Activated gamma-delta T cell treated with Interleukin-2 at 50 U/mL for 16 hours (primary cell): Measurements from ENCODE around the gene RBM43.
"Not testable (repeated sequence)": the region's sequence is repeated elsewhere in the genome, so short reads cannot be mapped to it uniquely, and the experiment has no call there.

Experiments used
- DNase-seq: peaks from one replicate; pipeline ENCODE4 v3.0.0-alpha.2; 2020

The RBM43 gene

GRCh38 chr2:151267537-151267936 is 5.9 kb upstream of the RBM43 start:
- DNase-seq: no peak

DNA sequence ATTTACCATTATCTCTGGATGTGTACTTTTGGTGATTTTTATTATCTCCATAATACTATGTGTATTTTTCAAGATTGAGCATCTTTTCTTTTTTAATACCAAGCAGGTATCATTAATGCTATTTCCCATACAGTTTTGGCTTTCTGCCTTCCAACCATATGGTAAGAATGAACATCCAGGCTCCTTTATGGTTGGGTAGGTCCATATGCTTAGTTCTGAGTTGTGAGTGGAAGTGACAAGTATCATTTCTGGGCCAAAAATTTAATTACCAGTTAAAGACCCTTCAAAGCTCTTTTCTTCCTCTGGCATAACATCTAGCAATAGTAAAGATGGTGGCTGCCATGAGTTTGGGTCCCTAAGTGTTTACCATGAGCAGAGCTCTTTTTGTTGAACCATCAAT is 4.3 kb upstream of the RBM43 start:
- DNase-seq: no peak

- no peak for DNase-seq
These were observed 2.6 kb upstream of the RBM43 start for GRCh38 chr2:151264157-151264825.

DNA sequence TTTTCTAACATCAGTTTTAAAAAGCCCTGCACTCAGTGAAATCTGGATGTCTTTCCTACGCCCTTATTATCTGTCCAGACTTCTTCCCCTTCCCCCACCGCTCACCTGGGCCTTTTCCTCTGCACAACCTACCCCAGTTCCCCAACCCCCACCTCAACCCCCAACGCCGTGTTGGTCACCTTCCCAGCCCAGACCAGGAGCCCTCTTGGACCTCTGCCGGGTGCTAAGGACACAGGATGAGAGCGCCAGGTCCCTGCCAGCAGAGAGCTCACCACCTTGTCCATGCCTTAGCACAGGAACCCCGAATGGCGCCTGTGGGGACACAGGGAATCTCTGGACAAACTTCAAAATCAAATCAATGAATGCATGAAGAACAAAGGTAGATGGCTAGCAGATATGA is 966 bp upstream of the RBM43 start:
- DNase-seq: no peak

DNA sequence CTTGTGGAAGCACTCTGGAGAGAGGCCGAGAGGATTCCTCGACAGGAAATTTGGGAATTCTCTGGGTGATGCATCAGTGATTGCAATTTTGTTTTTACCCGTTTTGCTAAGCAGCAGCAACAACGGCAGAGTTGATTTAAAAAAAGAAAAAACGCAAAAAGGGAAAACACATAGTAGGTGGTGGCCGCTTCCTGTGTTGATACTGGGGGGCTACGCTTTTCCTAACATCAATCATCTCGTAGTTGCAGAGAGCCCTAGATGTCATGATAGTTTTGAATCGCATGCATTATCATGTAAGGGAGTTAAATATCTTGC is 271 bp upstream of the RBM43 start:
- DNase-seq: no peak

- DNase-seq: peak; percentile 6
These were observed 961 bp downstream of the RBM43 start for GRCh38 chr2:151260573-151261230.

DNA sequence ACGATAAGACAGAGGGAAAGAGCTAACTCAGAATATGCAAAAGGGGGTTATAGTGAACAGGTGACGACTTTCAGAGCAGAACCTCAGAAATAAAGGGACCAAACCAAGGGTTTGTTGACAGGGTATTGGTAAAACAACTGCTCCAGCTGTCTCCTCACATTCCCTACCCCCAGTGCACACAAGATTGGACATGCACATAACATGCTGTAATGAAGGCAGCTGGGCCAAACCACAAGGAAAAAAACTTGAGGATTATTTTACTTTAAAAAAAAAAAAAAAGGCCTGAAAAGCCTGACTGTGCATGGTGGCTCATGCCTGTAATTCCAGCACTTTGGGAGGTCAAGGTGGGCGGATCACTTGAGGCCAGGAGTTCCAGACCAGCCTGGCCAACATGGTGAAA is 3.5 kb downstream of the RBM43 start:
- DNase-seq: no peak

DNA sequence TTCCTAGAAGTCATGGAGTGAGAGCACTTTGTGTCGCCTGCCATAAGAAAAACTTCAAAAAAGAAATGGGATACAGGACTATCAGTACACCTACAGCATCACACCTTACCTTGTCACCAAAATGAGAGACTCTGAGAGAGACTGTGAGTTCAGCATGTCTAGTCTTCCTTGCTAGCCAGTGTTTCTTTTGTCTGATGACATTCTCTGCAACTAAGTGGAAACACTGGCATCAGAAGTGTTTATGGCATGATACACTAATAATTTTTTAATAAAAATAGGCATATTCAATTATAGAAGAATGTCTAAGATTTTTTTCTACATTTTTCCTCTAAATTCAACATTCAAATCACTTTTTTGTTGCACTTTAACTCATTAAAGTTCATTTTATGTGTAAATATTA is 9.0 kb downstream of the RBM43 start:
- no peak for DNase-seq

GRCh38 chr2:151251012-151251411 is 10.7 kb downstream of the RBM43 start:
- DNase-seq: no peak

DNA sequence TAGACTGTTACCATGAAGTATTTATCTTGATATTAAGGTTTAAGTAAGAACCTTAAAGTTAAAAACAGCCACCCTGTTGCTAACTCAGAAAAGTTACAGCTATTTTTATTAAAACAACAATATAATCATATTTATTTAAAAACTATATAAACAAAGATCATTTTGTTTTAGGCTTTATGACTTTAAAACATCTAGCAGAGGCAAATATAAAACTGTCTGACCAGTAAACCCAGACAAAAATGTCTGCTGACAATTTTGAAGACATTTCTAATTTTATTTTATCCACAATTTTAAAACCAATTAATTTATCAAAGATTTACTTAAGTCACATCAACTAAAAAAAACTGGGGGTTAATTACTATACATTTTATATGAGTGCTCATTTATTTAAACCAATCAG is 14.2 kb downstream of the RBM43 start:
- DNase-seq: no peak

DNA sequence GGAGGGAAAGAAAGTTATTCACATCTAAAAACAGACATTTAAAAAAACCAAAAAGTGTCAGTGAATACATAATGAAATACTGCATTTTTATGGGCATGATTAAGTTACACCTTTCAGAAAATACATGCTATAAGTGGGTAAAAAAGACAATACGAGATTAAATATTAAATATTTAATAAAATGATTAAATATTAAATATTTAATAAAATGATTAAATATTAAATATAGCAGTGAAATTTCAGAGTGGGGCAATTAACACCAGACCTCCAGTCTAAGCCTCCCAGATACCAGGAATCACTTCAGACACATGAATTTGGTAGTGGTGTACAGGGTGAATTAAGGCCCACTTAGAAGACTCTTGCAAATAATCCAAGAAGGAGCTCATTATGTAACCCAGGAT is 15.5 kb downstream of the RBM43 start:
- no peak for DNase-seq

DNA sequence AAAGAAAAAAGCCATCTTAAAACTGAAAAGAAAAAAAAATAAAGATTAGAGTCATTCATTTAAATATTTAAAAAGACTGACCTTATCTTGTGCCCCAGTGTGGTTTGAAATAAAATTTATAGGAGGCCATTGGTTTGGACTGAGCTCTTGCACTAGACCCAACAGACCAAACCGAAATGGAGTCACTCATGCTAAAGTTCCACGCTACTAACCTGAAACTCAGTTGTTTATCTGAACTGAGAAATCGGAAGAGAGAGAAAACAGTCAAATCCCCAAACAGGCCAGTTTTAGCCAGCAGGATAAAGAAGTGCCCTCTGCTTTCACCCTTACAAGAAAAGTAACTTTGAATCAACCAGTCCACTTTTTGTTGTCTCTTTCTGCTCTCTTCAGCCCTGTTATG is 18.2 kb downstream of the RBM43 start:
- no peak for DNase-seq

- no peak for DNase-seq
These were observed 20.4 kb downstream of the RBM43 start for GRCh38 chr2:151241224-151241623.

DNA sequence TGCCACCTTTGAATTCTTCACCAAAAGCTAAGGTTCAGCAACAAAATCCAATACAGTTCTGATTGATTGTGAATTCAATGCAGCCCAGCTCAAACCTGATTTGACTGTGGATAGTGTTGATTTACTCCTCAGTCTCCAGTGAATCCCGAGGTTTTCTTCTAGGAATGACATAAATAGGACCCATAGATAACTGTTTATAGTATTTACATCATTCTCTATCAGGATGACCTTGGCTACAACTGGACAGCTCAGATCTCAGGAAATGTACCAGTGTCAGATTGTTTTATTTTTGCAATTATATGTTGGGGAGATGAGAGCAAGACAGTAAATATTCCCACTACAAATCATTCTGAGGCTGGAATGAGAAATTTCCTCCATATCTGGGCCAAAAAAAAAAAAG is 21.2 kb downstream of the RBM43 start:
- DNase-seq: no peak

DNA sequence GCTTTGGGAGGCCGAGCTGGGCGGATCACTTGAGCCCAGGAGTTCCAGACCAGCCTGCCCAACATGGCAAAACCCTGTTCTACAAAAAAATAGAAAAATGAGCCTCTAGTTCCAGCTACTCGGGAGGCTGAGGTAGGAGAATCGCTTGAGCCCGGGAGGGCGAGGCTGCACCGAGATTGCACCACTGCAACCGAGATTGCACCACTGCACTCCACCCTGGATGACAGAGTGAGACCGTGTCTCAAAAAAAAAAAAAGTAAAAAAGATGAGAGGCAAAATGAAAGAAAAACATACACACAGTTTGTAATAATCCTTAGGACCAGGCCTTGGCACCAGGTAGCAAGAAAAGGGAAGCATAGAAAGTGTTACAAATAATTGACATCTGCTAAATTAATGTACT is 22.0 kb downstream of the RBM43 start:
- DNase-seq: no peak

DNA sequence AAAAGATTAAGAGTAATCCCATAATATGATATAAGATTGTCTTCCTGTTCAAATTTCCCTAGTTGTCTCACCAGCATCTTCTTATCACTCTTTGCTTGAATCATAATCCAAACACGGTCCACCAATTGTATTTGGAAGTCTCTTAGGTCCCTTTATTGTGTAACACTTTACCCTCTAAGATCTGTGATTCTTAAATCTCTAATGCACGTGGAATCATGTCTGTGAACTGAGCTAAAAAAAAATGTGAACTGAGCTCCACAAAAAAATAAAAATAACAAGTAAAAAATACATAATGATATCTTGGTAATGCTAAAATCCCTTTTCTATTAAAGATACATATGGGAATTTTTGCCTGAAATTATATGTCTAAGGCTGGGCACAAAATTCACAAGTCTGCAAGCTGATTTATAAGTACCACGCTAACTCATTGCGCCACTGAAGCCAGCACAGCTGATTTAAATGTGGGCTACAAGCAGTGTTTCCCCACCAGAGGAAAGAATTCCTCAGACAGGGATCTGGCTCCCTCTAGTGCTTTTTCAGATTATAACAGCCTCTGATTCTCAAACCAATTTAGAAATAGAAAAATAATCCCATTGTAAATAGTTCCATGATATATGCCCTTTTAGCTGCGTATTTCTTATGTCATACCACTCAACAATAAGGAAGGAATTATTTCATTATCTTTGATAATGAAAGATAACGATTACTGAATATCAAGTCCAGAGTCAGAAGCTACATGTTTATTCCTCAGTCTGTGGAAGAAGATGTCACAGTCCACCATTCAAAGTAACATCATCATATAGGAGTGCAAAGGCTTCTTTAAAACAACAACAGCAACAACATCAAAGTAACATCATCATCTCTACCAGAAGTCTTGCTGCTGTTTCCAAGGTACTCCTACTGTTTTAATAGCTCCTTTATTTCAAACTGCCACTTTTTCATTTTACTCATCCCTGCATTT is 22.9 kb downstream of the RBM43 start:
- DNase-seq: peak; percentile 12

DNA sequence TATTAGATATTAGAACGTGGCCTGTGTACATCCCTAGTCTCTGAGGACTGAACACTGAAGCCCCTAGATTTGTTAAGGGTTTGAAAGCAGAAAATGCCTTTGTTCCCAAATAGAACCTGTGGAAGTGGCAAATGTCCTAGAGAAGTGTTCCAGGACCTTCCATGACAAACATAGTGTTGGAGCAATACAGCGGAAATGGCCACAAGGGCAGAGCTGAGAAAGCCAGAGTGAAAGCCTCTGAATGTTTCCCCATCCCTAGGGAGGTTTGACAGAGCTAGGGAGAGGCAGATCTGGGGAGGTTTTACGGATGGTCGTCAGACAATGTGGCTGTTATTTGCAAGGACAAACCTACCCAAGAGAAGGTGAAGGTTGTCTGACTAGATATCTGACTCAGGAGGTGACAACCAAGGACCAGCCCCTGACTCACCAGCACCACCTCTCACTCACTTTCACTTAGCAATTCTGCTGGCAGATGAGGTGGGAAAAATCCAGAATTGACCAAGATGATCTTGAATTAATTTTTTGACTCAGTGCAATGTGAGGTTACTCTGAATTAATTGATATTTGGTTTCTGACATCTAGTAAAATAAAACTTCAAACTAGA is 24.1 kb downstream of the RBM43 start:
- no peak for DNase-seq

GRCh38 chr2:151233760-151234159 is 27.9 kb downstream of the RBM43 start:
- DNase-seq: not testable (repeated sequence)

- DNase-seq: not testable (repeated sequence)
These were observed 28.4 kb downstream of the RBM43 start for GRCh38 chr2:151233288-151233687.

DNA sequence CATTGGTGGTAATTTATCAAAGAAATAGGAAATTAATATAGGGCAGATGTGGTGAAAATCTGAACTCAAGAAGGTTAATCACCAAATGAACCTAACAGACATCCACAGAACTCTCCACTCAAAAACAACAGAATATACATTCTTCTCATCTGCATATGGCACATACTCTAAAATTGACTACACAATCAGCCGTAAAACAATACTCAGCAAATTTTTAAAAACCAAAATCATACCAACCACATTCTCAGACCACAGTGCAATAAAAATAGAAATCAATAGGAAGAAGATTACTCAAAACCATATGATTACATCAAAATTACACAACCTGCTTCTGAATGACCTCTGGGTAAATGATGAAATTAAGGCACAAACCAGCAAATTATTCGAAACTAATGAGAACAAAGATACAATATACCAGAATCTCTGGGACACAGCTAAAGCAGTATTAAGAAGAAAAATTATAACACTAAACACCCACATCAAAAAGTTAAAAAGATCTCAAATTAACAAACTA is 31.0 kb downstream of the RBM43 start:
- no peak for DNase-seq

- no peak for DNase-seq
These were observed 32.7 kb downstream of the RBM43 start for GRCh38 chr2:151228847-151229512.

DNA sequence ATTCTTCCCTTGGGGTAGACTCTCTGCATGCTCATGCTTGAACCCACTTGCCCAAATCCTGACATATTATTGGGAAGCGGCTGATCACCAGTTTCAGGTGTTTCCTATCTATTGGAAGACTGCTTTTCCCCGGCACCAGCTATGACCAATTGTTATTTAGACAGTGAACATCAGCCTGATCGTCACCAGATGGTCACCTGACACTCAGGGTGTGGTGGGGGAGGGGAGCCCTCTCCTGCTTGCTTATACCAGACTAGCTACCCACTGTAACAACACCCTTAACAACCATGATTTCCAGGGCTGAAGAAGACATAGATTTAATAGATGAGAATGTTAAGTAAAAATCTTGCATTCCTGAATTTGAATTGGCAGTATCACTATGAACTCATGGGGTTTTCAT is 44.3 kb downstream of the RBM43 start:
- no peak for DNase-seq

- DNase-seq: no peak
These were observed 54.6 kb downstream of the RBM43 start for GRCh38 chr2:151207100-151207499.
